Activated CD8-positive, alpha-beta memory T cell treated with anti-CD3 and anti-CD28 coated beads, Interleukin-2, amount 50 U/mL, for 1 hour (primary cell): ENCODE data around the gene MARK2.

ENCODE experiments used
- DNase-seq: peaks from one replicate; pipeline ENCODE4 v3.0.0-alpha.2; 2020; ENCODE audit errors: extremely low read depth

The MARK2 gene

GRCh38 chr11:63909591-63910506 is 70.9 kb downstream of the MARK2 start:
- DNase-seq: no peak

DNA sequence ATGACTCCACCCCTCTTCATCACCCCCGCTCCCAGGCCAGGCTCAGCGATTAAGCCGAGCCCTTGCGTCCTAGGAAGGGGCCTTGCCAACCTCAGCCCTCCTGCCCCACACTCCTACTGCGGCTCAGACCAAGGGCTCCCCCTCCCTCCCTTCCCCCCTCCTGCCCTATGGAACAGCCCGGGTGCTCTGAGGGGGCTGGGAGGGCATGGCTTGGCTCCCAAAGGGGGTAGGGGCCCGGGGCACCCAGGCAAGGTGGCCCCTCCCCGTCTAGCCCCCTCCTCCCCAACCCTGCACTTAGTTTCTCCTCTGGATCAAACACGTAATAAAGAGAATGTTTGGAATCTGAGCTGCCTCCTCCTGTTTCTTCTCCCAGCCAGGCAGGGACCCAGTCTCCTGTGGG is 71.8 kb downstream of the MARK2 start:
- no peak for DNase-seq

- no peak for DNase-seq
Measured at GRCh38 chr11:63911440-63911839, 72.5 kb downstream of the MARK2 start.

DNA sequence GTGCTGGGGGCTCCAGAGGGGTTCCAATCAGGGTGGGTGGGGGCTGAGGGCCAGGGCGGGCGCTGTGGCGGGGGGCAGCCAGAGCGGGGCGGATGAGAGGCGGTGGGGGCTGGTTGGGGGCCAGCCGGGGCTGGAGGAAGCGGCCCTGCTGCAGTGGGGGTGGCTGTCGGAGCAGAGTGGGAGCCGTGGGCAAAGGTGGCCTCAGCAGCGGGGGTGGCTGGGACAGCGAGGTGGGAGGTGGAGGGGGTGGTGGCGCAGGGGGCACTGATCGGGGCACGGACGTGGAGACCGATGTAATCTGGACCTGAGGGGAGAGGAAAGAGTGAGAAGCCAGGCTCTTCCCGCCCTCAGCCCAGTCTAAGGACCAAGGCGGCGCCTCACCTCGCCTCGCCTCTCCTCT is 73.0 kb downstream of the MARK2 start:
- no peak for DNase-seq

DNA sequence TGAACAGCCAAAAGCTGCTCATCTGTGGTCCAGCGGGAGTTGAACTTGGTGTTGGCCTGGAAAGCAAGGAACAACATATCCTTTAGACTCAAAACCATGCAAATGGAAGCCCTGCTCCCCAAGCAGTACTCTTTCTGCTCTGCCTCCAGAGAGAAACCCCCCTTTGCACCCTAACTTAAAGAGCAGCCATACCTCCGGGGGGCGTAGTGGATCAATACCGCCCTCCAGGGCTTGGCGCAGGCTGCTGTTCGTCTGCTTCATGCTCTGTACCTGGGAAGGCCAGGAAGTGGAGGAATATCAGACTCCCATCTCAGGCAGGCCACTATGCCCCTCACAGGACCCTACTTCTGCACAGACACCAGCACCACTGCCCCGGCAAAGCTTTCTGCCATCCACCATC is 73.8 kb downstream of the MARK2 start:
- no peak for DNase-seq

DNA sequence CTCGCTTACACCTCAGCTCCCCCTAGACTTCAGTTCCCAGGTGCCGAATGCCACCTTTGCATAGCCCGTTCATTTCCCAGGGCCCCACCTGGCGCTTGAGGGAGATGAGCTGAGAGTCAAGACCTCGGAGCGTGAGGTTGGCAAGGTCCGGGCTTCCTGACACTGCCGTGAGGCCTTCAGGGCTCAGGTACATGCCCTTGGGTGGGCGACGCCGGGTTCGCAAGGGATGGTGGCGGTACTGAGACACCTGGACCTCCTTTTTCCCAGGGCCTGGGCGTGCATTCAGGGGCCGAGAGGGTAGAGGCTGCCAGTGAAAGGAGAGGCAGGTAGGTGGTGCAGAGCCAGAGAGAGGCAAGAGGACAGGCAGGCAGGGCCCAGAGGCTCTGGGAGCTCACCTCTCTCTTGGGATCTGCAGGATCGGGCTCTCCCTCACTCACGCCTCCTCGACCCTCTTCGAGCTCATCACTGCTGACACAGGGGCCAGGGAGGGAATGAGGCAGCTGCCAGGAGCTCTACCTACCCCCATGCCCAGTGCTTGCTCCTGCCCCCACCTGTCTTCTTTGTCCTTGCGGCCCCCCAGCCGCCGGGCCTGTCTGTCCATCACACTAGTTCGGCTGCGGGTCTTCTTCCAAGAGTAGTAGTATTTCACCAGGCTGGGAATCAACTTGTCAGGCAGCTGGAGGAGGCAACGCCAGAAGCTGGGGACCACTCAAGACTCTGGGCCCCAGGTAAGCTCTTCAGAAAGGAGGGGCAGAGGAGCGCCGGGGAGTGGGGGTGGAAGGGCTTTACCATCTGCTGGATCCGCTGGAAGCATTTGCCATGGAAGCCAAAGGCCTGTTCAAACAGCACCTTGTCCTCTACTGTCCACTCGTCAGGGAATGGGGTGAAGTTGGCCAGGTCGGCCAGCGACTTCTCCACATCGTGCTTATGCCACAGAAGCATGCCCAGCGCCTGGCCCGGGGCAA is 75.2 kb downstream of the MARK2 start:
- DNase-seq: no peak

GRCh38 chr11:63914896-63915691 is 76.2 kb downstream of the MARK2 start:
- no peak for DNase-seq

DNA sequence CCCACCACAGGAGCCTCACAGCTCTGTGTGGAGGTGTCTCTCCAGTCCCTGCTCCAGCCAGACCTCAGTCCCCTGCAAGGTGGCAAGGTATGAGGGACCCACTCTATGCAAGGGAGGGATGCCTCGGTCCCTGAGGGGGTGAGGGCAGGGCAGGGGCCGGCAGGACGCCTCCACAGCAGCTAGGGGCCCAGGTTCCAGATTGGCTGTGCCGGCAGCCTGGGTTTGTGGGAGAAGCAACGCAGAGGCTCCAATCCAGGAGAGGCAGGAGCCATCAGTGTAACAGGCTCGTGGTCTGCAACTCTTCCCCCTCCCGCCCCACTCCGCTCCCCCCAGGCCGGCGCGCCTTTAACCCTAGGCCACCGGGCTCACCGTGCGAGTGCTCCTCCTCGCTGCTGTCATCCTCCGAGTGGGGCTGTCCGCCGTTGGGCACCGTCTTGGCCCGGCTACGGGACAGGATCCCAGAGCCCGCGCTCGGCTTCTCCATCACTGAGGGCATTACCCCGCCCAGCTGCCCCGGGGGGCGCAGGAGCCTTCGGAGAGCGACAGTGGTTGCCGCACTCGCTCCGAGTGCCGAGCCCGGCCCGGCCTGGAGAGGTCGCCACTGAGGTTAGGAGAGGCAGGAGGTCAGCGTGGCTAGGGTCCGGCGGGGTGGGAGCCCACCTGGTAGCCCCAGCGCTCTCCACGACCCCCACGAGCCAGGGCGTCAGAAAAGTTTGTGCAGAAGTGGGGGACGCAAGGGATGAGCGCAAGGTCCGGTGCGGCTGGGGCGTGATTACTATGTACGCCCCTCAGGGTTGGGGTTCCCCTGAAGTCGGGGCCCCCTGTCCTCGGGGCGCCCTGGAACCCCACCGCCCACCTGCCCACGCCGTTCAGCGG is 77.3 kb downstream of the MARK2 start:
- no peak for DNase-seq

DNA sequence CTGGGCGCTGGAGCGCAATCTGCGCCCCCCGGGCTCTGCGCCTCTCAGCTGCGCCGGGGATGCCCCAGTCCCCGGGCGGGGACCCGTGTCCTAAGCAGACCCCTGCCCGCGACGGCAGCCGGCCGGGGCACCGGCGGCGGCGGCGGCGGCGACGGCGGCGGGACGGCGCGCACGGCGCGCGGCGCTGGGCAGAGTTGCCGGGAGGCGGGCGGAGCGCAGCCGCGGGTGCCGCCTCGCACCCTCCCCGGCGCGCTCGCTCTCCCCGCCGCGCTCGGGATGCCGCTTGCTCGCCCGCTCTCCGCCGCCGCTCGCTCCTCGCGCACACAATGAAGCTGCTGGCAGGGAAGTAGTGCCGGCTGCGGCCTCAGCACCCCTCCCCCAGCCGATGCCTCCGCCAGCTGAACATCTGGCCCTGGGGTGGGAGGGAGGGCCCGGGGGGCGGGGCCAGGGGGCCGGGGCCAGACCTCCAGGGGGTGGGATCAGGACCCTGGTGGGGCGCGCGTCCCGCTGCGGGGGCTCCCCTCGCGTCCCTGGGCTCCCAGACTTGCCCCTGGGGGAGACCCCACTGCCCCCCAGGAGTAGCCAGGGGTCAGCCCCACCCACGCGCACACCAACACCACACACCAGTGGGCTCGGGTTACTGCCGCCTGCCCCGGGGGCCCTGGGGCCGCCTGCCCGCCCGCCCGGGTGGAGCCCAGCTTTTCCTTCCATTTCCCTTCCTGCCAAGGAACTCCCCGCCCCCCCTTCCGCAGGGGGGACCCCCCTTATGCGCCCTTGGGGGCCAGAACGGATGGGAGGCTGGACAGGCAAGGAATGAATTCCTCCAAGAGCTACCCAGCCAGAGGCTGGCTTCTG is 78.2 kb downstream of the MARK2 start, which contains the start of gene RCOR2:
Gene RCOR2 (minus strand): TSS at position 328 of the 855 bp plus-strand sequence. CDS start 708 bp downstream, outside the sequence.
- no peak for DNase-seq

GRCh38 chr11:63917692-63918506 is 79.0 kb downstream of the MARK2 start:
- DNase-seq: no peak

- no peak for DNase-seq
Measured at GRCh38 chr11:63918507-63919191, 79.7 kb downstream of the MARK2 start.

DNA sequence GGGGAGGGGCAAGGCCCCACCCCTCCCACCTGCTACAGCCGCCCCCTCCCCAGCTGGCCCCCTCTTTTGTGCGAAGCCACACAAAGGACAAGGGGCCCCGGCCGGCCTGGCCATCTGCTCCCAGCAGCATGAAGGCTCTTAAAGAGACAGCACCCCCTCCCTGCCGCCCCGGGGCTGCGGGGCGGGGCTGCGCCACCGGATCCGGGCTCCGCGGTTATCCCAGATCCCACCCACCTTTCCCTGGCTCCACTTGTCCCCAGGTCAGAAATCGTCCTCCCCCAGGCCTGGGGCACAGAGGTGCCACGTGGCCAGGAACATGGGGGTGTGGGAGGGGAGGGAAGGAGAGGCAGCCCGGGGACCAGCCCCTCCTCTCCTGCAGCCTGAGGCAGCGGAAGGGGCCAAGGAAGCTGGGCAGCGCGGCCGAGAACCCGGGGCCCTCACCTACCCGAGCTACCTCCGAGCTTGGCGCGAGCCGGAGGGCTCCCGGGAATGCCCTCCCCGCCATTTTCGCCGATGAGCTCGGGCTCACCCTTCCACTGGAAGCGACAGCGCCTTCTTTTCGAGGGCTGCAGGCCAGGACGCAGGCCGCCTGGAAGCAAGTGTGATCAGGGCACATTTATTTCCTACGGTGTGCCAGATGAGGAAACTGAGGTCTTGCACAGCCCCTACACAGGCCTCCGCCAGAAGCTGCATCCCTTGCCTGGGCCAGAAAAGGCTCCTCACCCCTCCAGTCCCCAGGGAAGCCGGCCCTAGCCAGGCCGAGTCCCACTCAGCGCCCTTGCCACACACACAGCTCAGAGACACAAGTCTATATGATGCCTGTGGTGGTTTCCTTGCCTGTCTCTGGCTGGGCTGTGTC is 80.6 kb downstream of the MARK2 start:
- DNase-seq: no peak

- DNase-seq: no peak
Measured at GRCh38 chr11:63920126-63920938, 81.4 kb downstream of the MARK2 start.

GRCh38 chr11:63920939-63921417 is 82.1 kb downstream of the MARK2 start:
- DNase-seq: no peak

DNA sequence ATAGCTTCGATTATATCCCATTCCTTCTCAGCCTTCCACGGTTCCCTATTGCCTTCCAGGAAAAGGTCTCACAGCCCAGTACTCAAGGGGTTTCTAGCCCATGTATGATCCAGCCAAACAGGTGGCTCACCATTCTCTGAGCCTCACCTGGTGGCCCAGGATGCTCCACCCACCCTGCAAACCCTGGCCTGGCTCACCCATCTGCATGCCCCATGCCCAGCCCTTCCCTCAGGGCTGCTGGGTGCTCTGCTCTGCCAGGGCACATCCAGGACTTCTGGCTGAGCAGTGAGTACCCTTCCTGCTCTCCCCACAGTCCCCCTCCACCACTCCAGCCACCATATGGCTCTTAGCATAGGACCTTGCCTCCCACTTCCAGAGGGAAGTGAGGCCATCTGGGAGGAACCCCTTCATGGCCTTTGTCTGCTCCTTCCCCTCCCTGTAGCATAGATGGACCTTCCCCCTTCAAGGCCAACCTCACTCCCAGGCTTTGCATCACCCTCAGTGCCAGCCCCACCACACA is 83.8 kb downstream of the MARK2 start:
- DNase-seq: no peak

- DNase-seq: no peak
Measured at GRCh38 chr11:63923319-63923718, 84.4 kb downstream of the MARK2 start.
